Stomach smooth muscle (tissue), 2 donors: ENCODE results near the gene SOX8.

ENCODE experiments used
- H3K27ac ChIP-seq: one replicate; pipeline ENCODE4 v1.7.0; 2013; ENCODE audit warnings: mild to moderate bottlenecking, low read length, inconsistent platforms
- H3K27me3 ChIP-seq, 2 donors: one replicate each; pipeline ENCODE4 v1.7.0; 2013; ENCODE audit warnings: low read length in 2 of 2; ENCODE audit not compliant: insufficient read depth in 2 of 2, control insufficient read depth in 1 of 2
- H3K36me3 ChIP-seq, 2 donors: one replicate each; pipeline ENCODE4 v1.7.0; 2013; ENCODE audit warnings: low read length in 2 of 2; ENCODE audit not compliant: control insufficient read depth in 2 of 2, insufficient read depth in 2 of 2
- H3K4me1 ChIP-seq: one replicate; pipeline ENCODE4 v1.7.0; 2013; ENCODE audit warnings: low read length; ENCODE audit not compliant: control insufficient read depth, insufficient read depth
- H3K4me3 ChIP-seq, 2 donors: one replicate each; pipeline ENCODE4 v1.7.0; 2013; ENCODE audit warnings: low read length in 2 of 2
- H3K9ac ChIP-seq, 2 donors: one replicate each; pipeline ENCODE4 v1.7.0; 2013; ENCODE audit warnings: low read length in 2 of 2, mild to moderate bottlenecking in 1 of 2
- H3K9me3 ChIP-seq, 2 donors: one replicate each; pipeline ENCODE4 v1.7.0; 2013; ENCODE audit warnings: low read length in 2 of 2; ENCODE audit not compliant: control insufficient read depth in 2 of 2
- donor health status: healthy.
- donor health status: Pancreatic carcinoma.

Gene SOX8

GRCh38 chr16:973366-973765 lies 8.2 kb upstream of the SOX8 start:
- Histone ChIP-seq H3K4me1 (peaks cover 35% of the 10 kb centered on the region), H3K4me3 (no peak overlapping the region), H3K9me3 (no peaks in the 10 kb centered on the region)

GRCh38 chr16:974001-974601 lies 7.5 kb upstream of the SOX8 start:
- no peak overlapping the region for H3K9ac ChIP-seq
- no peaks in the 10 kb centered on the region for H3K9me3 ChIP-seq
- no peak overlapping the region for H3K27ac ChIP-seq
- no peaks in the 10 kb centered on the region for H3K36me3 ChIP-seq
- H3K4me3 ChIP-seq, result no peak overlapping the region
- H3K27me3 ChIP-seq, result peaks cover 1 to 4% of the 10 kb centered on the region in 2 donors
- peaks cover 35% of the 10 kb centered on the region for H3K4me1 ChIP-seq

More at GRCh38 chr16:973366-973765, 8.2 kb upstream of the SOX8 start:
- no peak overlapping the region for H3K9ac ChIP-seq
- no peaks in the 10 kb centered on the region for H3K27me3 ChIP-seq
- H3K36me3 ChIP-seq, result no peaks in the 10 kb centered on the region
- no peak overlapping the region for H3K27ac ChIP-seq

DNA sequence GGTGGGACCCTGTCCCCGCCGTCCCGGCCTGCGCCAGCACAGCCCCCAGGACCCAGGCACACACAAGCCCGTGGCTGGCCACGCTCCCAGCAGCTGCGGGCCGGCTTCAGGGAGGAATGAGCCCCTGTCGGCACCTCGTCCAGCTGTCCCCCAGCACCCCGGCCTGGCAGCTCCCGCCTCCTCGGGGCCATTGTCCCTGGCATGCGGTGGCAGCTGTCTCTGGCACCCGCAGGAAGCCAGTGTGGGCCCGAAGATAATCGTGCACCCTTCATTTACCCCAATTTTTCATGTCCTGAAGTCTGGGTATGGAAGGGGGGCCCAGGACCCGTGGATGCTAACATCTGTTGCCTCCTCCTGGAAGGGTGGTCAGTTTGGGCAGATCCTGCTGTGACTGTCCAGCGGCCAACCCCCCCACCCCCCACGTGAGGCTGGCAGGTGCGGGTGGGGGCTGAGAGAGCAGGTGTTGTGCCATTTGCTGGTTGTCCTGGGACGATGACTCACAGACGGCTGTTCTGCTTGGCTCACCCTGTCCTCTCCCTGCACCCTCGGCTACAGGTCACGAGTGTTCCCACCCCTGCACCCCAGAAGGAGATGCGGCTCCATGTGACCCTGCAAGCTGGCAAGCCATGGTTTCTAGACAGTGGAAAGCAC lies 6.8 kb upstream of the SOX8 start:
- no peaks in the 10 kb centered on the region for H3K36me3 ChIP-seq
- peaks cover 30% of the 10 kb centered on the region for H3K4me1 ChIP-seq
- H3K27me3 ChIP-seq, result peaks cover 6 to 8% of the 10 kb centered on the region in 2 donors
- no peak overlapping the region for H3K9ac ChIP-seq
- H3K4me3 ChIP-seq, result no peak overlapping the region
- H3K27ac ChIP-seq, result no peak overlapping the region
- H3K9me3 ChIP-seq, result no peaks in the 10 kb centered on the region

- Histone ChIP-seq H3K36me3 (no peaks in the 10 kb centered on the region), H3K27me3 (peaks cover 11 to 12% of the 10 kb centered on the region in 2 donors), H3K9me3 (no peaks in the 10 kb centered on the region), H3K9ac (no peak overlapping the region), H3K4me1 (peaks cover 28% of the 10 kb centered on the region), H3K27ac (no peak overlapping the region), H3K4me3 (no peak overlapping the region)
Measured at GRCh38 chr16:975291-975690, 6.3 kb upstream of the SOX8 start.

DNA sequence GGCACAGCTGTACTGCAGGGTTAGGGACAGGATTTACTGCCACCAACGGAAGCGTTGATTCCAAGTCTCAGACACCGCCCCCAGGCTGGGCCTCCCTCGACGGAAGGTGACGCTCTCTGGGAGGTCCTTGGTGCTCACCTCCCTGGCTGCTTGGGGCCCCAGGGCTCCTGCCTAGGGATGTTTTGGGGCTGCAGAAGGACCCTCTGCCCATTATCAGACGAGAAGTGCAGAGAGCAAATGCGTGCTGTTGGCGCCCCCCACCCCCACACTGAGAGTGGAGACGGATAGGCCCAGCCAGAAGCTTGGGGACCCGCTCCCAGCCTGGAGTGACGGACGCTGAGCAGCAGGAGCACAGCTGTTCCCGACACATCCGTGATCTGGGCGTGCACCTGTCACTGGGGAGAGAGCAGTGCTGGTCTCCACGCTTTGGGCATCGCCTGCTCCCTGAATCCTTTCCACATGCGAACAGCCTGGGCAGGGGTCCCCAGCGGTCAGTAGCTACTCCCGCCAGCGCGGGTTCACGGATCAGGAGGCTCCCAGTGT lies 5.1 kb upstream of the SOX8 start:
- no peaks in the 10 kb centered on the region for H3K9me3 ChIP-seq
- H3K9ac ChIP-seq, result no peak overlapping the region
- H3K4me3 ChIP-seq, result no peak overlapping the region
- H3K27me3 ChIP-seq, result peaks cover 11 to 16% of the 10 kb centered on the region in 2 donors
- no peaks in the 10 kb centered on the region for H3K36me3 ChIP-seq
- H3K27ac ChIP-seq, result peak overlapping the region; percentile 18
- H3K4me1 ChIP-seq, result peaks cover 26% of the 10 kb centered on the region

GRCh38 chr16:977081-977701 lies 4.4 kb upstream of the SOX8 start:
- Histone ChIP-seq H3K36me3 (no peaks in the 10 kb centered on the region), H3K27me3 (peaks cover 11 to 21% of the 10 kb centered on the region in 2 donors), H3K27ac (peak overlapping the region; percentile 18), H3K4me1 (peaks cover 29% of the 10 kb centered on the region), H3K4me3 (no peak overlapping the region), H3K9ac (no peak overlapping the region), H3K9me3 (no peaks in the 10 kb centered on the region)

DNA sequence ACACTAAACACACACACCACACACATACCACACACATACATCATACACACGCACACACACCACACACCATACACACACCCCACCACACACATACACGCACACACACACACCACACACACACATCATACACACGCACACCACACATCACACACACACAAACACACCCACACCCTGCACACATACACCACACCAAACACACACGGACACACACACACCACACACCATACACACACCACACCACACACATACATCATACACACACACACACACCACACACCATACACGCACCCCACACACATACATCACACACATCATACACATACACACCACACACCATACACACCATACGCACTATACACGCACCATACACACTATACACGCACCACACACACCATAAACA lies 3.7 kb upstream of the SOX8 start:
- no peaks in the 10 kb centered on the region for H3K9me3 ChIP-seq
- peaks cover 29% of the 10 kb centered on the region for H3K4me1 ChIP-seq
- H3K9ac ChIP-seq, result no peak overlapping the region
- H3K36me3 ChIP-seq, result no peaks in the 10 kb centered on the region
- no peak overlapping the region for H3K27ac ChIP-seq
- no peak overlapping the region for H3K4me3 ChIP-seq
- H3K27me3 ChIP-seq, result peaks cover 18 to 28% of the 10 kb centered on the region in 2 donors

GRCh38 chr16:978403-978802 lies 3.2 kb upstream of the SOX8 start:
- Histone ChIP-seq H3K27ac (no peak overlapping the region), H3K4me1 (peaks cover 29% of the 10 kb centered on the region), H3K9ac (no peak overlapping the region), H3K9me3 (no peaks in the 10 kb centered on the region), H3K4me3 (no peak overlapping the region), H3K36me3 (no peaks in the 10 kb centered on the region), H3K27me3 (peaks cover 22 to 33% of the 10 kb centered on the region in 2 donors)

- H3K9ac ChIP-seq, result no peak overlapping the region
- H3K36me3 ChIP-seq, result no peaks in the 10 kb centered on the region
- peaks cover 22 to 36% of the 10 kb centered on the region in 2 donors for H3K27me3 ChIP-seq
- no peaks in the 10 kb centered on the region for H3K9me3 ChIP-seq
- H3K27ac ChIP-seq, result no peak overlapping the region
- H3K4me1 ChIP-seq, result peaks cover 29% of the 10 kb centered on the region
- H3K4me3 ChIP-seq, result no peak overlapping the region
Measured at GRCh38 chr16:979147-979546, 2.4 kb upstream of the SOX8 start.

GRCh38 chr16:979859-980594 lies 1.5 kb upstream of the SOX8 start:
- Histone ChIP-seq H3K9ac (no peak overlapping the region), H3K36me3 (no peaks in the 10 kb centered on the region), H3K4me1 (peaks cover 29% of the 10 kb centered on the region), H3K27me3 (peaks cover 22 to 36% of the 10 kb centered on the region in 2 donors), H3K9me3 (no peaks in the 10 kb centered on the region), H3K27ac (no peak overlapping the region), H3K4me3 (peak overlapping the region; percentile 25 to 69)
